ENCODE measurements around the gene ZNF665.
"Not testable (repeated sequence)": the region's sequence is repeated elsewhere in the genome, so short reads cannot be mapped to it uniquely, and the experiment has no call there.

The ZNF665 gene

DNA sequence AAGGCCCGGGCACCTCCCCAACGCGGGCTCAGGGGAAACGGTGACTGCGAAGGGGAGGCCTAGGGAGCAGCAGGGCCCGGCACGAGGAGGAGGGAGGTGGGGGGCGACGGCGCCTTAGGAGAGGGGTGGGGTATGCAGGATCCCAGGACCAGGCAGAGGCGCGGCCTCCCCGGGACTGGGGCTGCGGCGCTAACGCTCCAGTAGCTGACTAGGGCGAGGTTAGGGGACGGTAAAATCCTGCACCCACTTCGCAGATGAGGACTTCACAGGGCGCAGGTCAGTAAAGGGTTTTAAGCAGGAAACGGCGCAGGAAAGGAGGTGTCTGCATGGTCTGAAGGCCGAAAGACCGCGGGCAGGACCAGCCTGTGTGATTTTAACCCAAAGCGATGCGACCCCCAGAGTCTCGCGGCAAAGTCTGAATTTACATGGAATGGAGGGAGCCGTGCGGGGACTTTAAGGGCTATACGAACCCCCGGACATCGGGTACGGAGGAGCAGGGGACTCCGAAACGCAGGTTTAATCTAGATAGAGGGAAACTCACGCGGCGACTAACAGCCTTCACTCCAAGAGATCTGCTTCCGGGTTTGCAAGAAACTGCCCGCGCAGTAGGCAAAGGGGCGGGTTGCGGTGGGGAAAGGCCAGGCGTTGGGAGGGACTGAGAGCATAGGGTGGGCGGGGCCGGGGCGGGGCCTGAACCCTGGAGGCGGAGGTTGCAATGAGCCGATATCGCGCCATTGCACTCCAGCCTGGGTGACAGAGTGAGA lies at the start of gene ZNF665:
ZNF665 (minus strand) TSS at position 588 of the 764 bp plus-strand sequence. CDS start 10,460 bp downstream, outside the sequence.
- DNase-seq (ENCODE audit: low read depth) = peak; percentile 92
- peak within 1 kb of the TSS; percentile 70 for H3K4me3 ChIP-seq (ENCODE audit: low read depth, low read length)
- TF ChIP-seq, protein P1, sequence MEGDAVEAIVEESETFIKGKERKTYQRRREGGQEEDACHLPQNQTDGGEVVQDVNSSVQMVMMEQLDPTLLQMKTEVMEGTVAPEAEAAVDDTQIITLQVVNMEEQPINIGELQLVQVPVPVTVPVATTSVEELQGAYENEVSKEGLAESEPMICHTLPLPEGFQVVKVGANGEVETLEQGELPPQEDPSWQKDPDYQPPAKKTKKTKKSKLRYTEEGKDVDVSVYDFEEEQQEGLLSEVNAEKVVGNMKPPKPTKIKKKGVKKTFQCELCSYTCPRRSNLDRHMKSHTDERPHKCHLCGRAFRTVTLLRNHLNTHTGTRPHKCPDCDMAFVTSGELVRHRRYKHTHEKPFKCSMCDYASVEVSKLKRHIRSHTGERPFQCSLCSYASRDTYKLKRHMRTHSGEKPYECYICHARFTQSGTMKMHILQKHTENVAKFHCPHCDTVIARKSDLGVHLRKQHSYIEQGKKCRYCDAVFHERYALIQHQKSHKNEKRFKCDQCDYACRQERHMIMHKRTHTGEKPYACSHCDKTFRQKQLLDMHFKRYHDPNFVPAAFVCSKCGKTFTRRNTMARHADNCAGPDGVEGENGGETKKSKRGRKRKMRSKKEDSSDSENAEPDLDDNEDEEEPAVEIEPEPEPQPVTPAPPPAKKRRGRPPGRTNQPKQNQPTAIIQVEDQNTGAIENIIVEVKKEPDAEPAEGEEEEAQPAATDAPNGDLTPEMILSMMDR (conservative IDR thresholded peaks at IDR 0.05; ENCODE audit: low read depth, low read length) = no peak

DNA sequence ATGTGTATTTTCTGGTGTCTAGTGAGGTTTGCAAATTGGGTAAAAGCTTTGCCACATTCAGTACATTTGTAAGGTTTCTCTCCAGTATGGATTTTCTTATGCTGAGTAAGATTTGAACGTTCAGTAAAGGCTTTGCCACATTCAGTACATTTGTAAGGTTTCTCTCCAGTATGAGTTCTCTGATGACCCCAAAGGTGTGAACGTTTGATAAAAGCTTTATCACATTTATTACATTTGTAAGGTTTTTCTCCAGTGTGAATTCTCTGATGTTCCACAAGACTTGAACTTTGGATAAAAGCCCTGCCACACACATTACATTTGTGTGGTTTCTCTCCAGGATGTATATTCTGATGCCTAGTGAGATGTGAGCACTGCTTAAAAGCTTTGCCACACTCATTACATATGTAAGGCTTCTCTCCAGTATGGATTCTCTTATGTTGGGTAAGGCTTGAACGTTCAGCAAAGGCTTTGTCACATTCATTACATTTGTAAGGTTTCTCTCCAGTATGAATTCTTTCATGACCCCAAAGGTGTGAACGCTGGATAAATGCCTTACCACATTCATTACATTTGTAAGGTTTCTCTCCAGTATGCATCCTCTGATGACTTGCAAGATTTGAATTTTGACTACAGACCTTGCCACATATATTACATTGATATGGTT lies 44.1 kb upstream of the ZNF665 start:
- no peak for DNase-seq (ENCODE audit: low read depth)
- H3K4me3 ChIP-seq (ENCODE audit: low read depth, low read length) = no peak overlapping the region
- TF ChIP-seq, protein P1 (conservative IDR thresholded peaks at IDR 0.05; ENCODE audit: low read depth, low read length) = no peak

DNA sequence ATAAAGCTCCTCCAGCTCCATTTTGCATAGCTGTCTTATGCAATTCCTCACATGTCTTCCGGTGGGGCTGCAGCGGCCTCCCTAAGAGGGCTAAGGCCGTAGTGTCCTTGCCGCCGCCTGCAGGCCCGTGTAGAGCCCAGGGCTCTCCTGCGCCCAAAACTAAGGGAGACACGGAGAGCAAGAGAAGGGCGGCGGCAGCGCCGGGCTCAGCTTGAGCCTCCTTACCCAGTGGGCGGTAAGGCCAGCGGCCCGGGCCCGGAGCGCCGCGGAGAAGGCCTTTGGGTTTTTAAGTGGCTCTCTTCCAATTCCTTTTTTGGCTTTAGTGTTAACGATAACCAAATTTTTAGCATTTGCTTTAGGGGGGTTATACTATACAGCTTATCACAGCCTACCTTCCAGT lies 31.4 kb upstream of the ZNF665 start:
- TF ChIP-seq, protein P1 (conservative IDR thresholded peaks at IDR 0.05; ENCODE audit: low read depth, low read length) = no peak
- no peak for DNase-seq (ENCODE audit: low read depth)
- no peak overlapping the region for H3K4me3 ChIP-seq (ENCODE audit: low read depth, low read length)

DNA sequence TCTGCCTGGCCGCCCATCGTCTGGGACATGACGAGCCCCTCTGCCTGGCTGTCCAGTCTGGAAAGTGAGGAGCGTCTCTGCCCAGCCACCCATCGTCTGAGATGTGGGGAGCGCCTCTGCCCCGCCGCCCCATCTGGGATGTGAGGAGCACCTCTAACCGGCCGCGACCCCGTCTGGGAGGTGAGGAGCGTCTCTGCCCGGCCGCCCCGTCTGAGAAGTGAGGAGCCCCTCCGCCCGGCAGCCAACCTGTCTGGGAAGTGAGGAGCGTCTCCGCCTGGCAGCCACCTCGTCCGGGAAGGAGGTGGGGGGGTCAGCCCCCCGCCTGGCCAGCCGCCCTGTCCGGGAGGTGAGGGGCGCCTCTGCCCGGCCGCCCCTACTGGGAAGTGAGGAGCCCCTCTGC lies 29.6 kb upstream of the ZNF665 start:
- not testable (repeated sequence) for DNase-seq (ENCODE audit: low read depth); H3K4me3 ChIP-seq (ENCODE audit: low read depth, low read length)

DNA sequence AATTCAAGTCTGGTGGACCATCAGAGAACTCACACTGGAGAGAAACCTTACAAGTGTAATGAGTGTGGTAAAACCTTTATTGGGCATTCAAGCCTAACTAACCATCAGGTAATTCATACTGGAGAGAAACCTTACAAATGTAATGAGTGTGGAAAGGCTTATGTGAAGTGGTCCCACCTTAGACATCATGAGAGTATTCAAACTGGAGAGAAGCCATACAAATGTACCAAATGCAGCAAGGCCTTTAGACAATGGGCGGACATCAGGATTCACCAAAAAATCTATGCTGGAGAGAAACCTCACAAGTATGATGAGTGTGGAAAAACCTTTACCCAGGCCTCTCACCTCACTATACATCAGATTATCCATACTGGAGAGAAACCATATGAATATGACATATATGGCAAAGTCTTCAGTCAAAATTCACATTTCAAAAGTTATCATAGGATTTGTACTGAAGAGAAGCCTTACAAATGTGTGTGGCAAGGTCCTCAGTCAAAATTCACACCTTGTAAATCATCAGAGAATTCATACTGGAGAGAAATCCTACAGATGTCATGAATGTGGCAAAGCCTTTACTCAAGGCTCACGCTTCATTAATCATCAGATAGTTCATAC lies 19.7 kb upstream of the ZNF665 start:
- no peak overlapping the region for H3K4me3 ChIP-seq (ENCODE audit: low read depth, low read length)
- TF ChIP-seq, protein P1 (conservative IDR thresholded peaks at IDR 0.05; ENCODE audit: low read depth, low read length) = no peak
- no peak for DNase-seq (ENCODE audit: low read depth)

DNA sequence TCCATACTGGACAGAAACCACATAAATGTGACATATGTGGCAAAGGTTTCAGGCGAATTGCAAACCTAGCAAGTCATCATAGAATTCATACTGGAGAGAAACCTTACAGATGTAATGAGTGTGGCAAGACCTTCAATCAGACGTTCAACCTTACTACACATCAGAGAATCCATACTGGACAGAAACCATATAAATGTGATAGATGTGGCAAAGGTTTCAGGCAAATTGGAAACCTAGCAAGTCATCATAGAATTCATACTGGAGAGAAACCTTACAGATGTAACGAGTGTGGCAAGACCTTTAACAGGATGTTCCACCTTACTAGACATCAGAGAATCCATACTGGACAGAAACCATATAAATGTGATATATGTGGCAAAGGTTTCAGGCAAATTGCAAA lies 18.4 kb upstream of the ZNF665 start:
- not testable (repeated sequence) for H3K4me3 ChIP-seq (ENCODE audit: low read depth, low read length); DNase-seq (ENCODE audit: low read depth)

DNA sequence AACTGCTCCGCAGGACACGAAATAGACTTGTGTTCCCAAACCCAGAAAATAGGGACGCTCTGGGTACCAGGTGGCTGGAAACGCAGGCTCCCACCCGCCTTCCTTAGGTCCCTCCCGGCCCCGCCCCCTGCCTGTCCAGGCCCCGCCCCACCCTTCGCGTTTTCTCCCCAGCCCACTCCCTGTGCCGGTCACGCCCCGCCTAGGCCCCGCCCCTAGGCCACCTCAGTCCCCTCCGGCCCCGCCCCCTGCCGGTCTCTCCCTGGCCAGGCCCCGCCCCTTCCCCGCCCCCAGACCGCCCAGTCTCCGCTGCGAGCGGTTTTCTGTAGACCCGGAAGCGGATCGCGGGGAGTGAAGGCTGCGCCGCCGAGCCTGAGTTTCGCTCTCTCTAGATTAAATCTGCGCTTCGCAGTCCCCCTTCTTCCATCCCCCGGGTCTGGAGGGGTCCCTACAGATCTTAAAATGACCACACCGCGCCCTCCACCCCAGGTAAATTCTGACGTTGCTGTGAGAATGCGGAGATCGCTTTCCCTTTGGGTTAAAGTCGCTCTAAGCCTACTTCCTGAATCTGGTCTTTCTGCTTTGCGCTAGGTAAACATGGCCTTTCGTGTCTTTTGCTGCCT lies 3.7 kb upstream of the ZNF665 start:
- DNase-seq (ENCODE audit: low read depth) = peak; percentile 96
- TF ChIP-seq, protein P1 (conservative IDR thresholded peaks at IDR 0.05; ENCODE audit: low read depth, low read length) = no peak
- peak overlapping the region; percentile 72 for H3K4me3 ChIP-seq (ENCODE audit: low read depth, low read length)

Data from choroid plexus epithelial cell (primary cell).